Testis (tissue), 3 donors: ENCODE results near the gene SERPINB6. TPM values are rescaled to one million over a fixed set of nuclear protein-coding genes. Genes with fewer than 3 reads are reported as not detected.
"Not testable (repeated sequence)": the region's sequence is repeated elsewhere in the genome, so short reads cannot be mapped to it uniquely, and the experiment has no call there.

ENCODE experiments used
- DNase-seq: peaks from one replicate; pipeline ENCODE4 v3.0.0-alpha.2; 2019
- H3K27ac ChIP-seq, 2 donors: fragments of 200-600 bp; sonication (generic); one replicate each; pipeline ENCODE4 v1.5.1; 2019
- H3K27me3 ChIP-seq: fragments of 200-600 bp; sonication (generic); one replicate; pipeline ENCODE4 v1.5.1; 2019
- H3K36me3 ChIP-seq: fragments of 200-600 bp; sonication (generic); one replicate; pipeline ENCODE4 v1.5.1; 2017; ENCODE audit warnings: low read depth; ENCODE audit errors: missing control alignments
- H3K4me1 ChIP-seq: fragments of 200-600 bp; sonication (generic); one replicate; pipeline ENCODE4 v1.5.1; 2019
- H3K4me3 ChIP-seq, 2 donors: fragments of 200-600 bp; sonication (generic); one replicate each; pipeline ENCODE4 v1.5.1; 2017 to 2019
- H3K9me3 ChIP-seq: fragments of 200-600 bp; sonication (generic); one replicate; pipeline ENCODE4 v1.5.1; 2017
- POLR2A ChIP-seq: fragments of 450-650 bp; IDR thresholded peaks from one replicate; pipeline ENCODE4 v1.6.1; 2017; ENCODE audit warnings: antibody characterized with exemption, mild to moderate bottlenecking, moderate library complexity
- WGBS, 2 donors: methylation state at CpG; one replicate each; pipeline ENCODE4 v1.1.5; 2018; 5-methylcytosine and 5-hydroxymethylcytosine counted together
- intact Hi-C: fragments of 100-400 bp; cut with DNase I; formaldehyde crosslinking; loops from one replicate; pipeline ENCODE4 v1.15.1; 2023; ENCODE audit warnings: low total_unique reads
- polyA plus RNA-seq: library from polyadenylated mRNA; stranded (reverse); fragments of 350-450 nt; fragmentation: Illumina TruSeq; extraction: RNeasy Lipid Tissue Mini Kit (QIAGEN cat#74804); gene quantifications from one replicate; pipeline ENCODE4 v1.2.3, GENCODE V29; 2014; ENCODE audit warnings: low read depth, low replicate concordance; ENCODE audit not compliant: insufficient read depth
- total RNA-seq, 2 donors: library from RNA; depleted of rRNA; stranded (reverse); fragments of >200 nt; gene quantifications; one replicate each; pipeline ENCODE4 v1.2.3, GENCODE V29; 2016
- TF ChIP-seq, protein P1 (sequence below), 3 experiments: fragments of 450-650 bp in 2 of 3; fragments of 200-600 bp in 1 of 3; sonication (generic) in 1 of 3; IDR thresholded peaks; one replicate each; pipeline ENCODE4 v1.5.1; 2016 to 2019; ENCODE audit warnings: antibody characterized with exemption in 3 of 3, mild to moderate bottlenecking in 2 of 3, moderate library complexity in 1 of 3

Gene SERPINB6
- total and polyA plus RNA-seq, 3 donors from 2014 or later: 203 to 348 (median 281) TPM

DNA sequence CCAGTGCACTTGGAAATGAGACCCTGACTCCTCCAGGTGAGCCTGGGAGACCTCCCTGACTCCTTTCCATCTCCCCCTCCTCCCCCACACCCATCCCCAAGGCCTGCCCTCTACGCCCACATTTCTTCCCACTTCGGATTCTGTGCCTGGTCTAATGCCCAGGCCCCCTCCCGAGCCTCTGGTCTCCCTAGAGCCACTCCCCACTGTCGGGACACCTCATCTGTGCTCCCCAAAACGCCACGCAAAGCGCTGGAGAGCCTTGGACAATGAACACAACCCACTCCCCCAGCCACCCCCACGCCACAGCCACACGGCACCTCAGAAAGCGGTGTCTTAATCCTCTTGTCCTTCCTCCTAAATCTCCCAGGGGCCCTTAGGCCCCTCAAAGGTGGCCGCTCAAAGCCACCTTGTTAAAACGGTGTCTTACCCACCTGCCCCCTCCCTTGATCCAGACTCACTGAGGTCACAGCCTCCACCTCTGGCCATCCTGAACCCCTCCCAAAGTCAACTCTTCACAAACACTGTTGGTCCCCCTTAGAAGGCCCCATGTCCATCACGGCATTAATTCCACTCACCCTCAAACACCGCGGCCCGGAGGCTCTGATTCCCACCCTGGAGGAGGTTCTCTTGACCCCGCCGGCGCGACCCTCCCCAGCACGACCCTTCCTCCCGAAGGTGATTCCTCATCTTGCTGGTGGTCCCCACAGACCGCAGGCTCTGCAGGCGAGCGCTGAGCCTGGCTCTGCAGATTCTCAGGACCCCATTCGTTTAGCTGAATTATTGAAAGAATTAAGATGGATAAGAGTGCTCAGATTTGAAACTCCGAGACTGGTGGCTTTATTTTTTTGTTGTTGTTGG is 69.5 kb downstream of the SERPINB6 start:
- intact Hi-C loops: not testable (repeated sequence)

DNA sequence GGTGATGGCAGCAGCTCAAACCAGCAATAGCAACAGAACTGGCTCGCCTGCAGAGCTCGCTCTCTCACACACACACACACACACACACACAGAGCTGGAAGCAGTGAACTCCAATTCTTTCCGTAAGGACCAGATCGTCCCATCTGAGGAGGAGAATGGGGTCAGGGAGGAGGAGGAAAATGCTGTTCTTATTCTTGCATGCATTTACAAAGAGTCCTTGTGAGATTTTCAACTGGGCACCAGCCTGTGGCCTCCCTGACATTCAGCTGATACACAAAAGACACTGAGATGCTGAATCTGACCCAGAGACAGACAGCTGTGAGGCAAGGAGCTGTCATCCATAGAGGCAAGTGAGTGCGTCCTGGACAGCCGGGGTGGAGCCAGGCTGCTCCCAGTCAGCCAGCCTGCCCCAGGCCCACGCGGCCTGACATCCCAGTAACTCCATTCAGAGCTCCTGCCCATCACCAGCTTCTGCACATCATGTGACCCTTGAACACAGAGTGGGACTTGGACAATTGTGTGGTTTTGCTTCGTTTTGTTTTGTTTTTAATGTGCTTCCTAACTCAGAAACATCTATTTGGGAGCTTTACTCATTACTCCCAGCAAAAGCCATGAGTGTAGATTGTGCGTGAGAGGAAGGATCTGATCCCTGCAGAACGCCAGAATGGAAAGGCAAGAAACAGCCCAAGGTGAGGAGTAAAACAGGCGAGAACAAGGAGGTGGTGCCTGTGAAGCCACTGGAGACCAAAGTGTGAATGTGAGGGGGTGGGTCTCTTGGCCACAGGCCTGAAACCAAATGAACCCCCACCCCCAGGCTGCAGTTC is 70.3 kb downstream of the SERPINB6 start:
- Histone ChIP-seq H3K4me1 (peaks cover 19% of the 10 kb centered on the region), H3K27ac (peak overlapping the region; percentile 63 to 91), H3K4me3 (peak overlapping the region in 1 of 2 donors; percentile 90), H3K36me3 (no peaks in the 10 kb centered on the region), H3K27me3 (no peaks in the 10 kb centered on the region), H3K9me3 (no peaks in the 10 kb centered on the region)
- WGBS, 2 donors: 30 to 41% methylated on average over 12 of the region's 12 CpGs
- TF ChIP-seq POLR2A: no peak
- TF ChIP-seq, protein P1, sequence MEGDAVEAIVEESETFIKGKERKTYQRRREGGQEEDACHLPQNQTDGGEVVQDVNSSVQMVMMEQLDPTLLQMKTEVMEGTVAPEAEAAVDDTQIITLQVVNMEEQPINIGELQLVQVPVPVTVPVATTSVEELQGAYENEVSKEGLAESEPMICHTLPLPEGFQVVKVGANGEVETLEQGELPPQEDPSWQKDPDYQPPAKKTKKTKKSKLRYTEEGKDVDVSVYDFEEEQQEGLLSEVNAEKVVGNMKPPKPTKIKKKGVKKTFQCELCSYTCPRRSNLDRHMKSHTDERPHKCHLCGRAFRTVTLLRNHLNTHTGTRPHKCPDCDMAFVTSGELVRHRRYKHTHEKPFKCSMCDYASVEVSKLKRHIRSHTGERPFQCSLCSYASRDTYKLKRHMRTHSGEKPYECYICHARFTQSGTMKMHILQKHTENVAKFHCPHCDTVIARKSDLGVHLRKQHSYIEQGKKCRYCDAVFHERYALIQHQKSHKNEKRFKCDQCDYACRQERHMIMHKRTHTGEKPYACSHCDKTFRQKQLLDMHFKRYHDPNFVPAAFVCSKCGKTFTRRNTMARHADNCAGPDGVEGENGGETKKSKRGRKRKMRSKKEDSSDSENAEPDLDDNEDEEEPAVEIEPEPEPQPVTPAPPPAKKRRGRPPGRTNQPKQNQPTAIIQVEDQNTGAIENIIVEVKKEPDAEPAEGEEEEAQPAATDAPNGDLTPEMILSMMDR (IDR thresholded peaks at IDR 0.05): no peak
- peak; percentile 70 for DNase-seq
- intact Hi-C loops: no loop called here

More for the DNA sequence above, 69.5 kb downstream of the SERPINB6 start:
- not testable (repeated sequence) for H3K9me3 ChIP-seq, H3K36me3 ChIP-seq, H3K27me3 ChIP-seq, DNase-seq
- WGBS, 2 donors: 33 to 41% methylated on average over 25 to 27 of the region's 27 CpGs
- peaks cover 19% of the 10 kb centered on the region for H3K4me1 ChIP-seq
- H3K4me3 ChIP-seq: peak overlapping the region; percentile 67 to 90
- H3K27ac ChIP-seq: peak overlapping the region; percentile 63 to 91

DNA sequence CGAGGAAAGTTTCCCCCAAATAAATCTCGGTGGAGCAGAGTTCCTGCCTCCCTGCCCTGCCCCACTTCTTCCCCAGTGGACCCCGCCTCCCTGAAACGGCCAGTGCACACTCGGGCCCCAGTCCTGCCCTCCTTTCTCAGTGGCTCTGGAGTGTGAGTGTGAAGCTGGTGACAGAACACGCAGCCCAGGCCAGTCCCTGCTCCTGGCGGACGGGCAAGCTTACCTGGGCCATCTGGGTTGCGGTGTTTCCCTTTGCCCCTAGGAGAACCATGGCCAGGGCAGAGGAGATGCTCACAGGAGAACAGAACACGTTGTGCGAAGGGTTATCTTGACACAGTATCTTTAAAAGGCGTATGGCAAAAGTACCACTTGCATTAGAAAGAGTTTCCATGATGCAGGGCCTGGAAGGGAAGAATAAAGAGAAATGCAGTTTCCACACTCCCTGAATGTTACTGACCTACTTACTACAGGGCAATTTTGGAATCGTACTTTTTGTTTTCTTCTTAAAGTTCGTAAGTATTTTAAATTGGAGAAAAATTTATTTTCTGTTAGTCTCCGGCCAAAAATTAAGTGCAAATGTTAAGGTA is 71.1 kb downstream of the SERPINB6 start:
- Histone ChIP-seq H3K27ac (peak overlapping the region in 1 of 2 donors; percentile 72), H3K36me3 (no peaks in the 10 kb centered on the region), H3K4me3 (no peak overlapping the region), H3K4me1 (peaks cover 19% of the 10 kb centered on the region), H3K27me3 (no peaks in the 10 kb centered on the region), H3K9me3 (no peaks in the 10 kb centered on the region)
- DNase-seq: no peak
- TF ChIP-seq, protein P1 (IDR thresholded peaks at IDR 0.05): no peak
- TF ChIP-seq POLR2A: no peak
- intact Hi-C loops: no loop called here
- WGBS, 2 donors: 44 to 50% methylated on average over 14 to 15 of the region's 15 CpGs

DNA sequence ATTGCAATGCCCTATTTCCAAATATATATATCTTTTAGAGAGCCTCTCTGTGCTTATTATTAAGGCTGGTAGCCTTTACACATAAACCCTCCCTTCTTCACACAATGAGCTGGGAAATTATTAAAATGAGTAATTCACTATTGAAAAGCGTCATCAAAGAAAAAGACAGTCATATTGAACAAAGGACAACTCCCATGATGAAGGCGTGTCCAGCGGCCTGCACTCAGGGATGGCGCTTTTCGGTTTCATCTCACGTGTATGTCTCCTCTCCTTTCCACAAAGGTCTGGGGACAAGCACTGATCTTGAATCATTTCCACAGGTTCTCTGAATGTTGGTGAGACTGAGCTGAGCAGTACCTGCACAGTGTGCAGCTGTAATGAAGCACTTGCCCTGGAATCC is 71.8 kb downstream of the SERPINB6 start:
- DNase-seq: no peak
- H3K27me3 ChIP-seq: no peaks in the 10 kb centered on the region
- H3K36me3 ChIP-seq: no peaks in the 10 kb centered on the region
- H3K9me3 ChIP-seq: no peaks in the 10 kb centered on the region
- no peak for TF ChIP-seq POLR2A
- TF ChIP-seq, protein P1 (IDR thresholded peaks at IDR 0.05): no peak
- H3K4me3 ChIP-seq: no peak overlapping the region
- intact Hi-C loops: no loop called here
- H3K27ac ChIP-seq: no peak overlapping the region
- H3K4me1 ChIP-seq: peaks cover 19% of the 10 kb centered on the region
- WGBS, 2 donors: 86% methylated on average over 6 of the region's 6 CpGs

Other genes starting within 250 kb of the SERPINB6 start
- 1 to 10 TPM in 1 of 2 donors, under 1 TPM in 1; 0.71 to 1.5 TPM for gene MYLK4, start 220.6 kb downstream of the SERPINB6 start, total RNA-seq
- 0.62 TPM for gene MYLK4, start 220.6 kb downstream of the SERPINB6 start, polyA plus RNA-seq
- gene WRNIP1, start 206.2 kb downstream of the SERPINB6 start, total RNA-seq: 100 to 1,000 TPM in 1 of 2 donors, 10 to 100 TPM in 1; 95.8 to 102 TPM
- 57.7 TPM for gene WRNIP1, start 206.2 kb downstream of the SERPINB6 start, polyA plus RNA-seq
- 10 to 100 TPM; 15.0 to 19.6 TPM for gene SERPINB1, start 129.7 kb downstream of the SERPINB6 start, total RNA-seq
- gene SERPINB1, start 129.7 kb downstream of the SERPINB6 start, polyA plus RNA-seq: 19.4 TPM
- 10 to 100 TPM; 33.9 to 60.0 TPM for gene SERPINB9, start 68.3 kb downstream of the SERPINB6 start, total RNA-seq
- 19.1 TPM for gene SERPINB9, start 68.3 kb downstream of the SERPINB6 start, polyA plus RNA-seq
- 10 to 100 TPM in 1 of 2 donors, 1 to 10 TPM in 1; 9.5 to 16.8 TPM for gene NQO2, start 28.3 kb upstream of the SERPINB6 start, total RNA-seq
- gene NQO2, start 28.3 kb upstream of the SERPINB6 start, polyA plus RNA-seq: 35.6 TPM
- gene RIPK1, start 96.9 kb upstream of the SERPINB6 start, total RNA-seq: 10 to 100 TPM; 16.7 to 19.3 TPM
- 14.3 TPM for gene RIPK1, start 96.9 kb upstream of the SERPINB6 start, polyA plus RNA-seq
- gene BPHL, start 147.1 kb upstream of the SERPINB6 start, total RNA-seq: 10 to 100 TPM; 16.8 TPM
- 14.3 TPM for gene BPHL, start 147.1 kb upstream of the SERPINB6 start, polyA plus RNA-seq
- 10 to 100 TPM; 13.5 to 17.7 TPM for gene TUBB2A, start 186.0 kb upstream of the SERPINB6 start, total RNA-seq
- gene TUBB2A, start 186.0 kb upstream of the SERPINB6 start, polyA plus RNA-seq: 23.7 TPM